ENCODE measurements around the gene SOHLH1.

Gene SOHLH1

DNA sequence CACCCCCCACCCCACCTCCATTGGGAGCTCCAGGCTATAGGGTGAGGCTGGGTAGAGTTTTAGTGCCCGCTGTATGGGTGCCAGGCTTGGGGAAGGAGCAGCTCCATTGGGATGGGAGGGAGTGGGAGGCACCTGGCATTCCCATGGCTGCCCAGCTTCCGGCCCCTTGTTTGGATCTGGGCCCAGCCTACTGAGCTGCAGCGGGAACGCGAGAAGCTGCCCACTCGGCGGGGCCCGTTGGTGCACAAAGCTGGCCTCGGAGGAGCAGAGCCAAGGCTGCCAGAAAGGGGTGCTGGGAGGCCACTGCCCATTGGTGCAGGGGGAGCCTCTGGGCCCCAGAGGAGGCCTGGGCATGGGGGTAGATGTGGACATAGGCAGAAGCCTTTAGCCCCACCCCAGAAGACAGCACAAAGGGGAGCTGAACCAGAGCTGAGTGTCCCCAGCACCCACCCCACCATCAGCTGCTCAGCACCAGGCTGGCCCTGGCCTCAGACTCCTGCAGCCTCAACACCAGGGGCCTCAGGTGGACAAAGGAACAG is 31.7 kb downstream of the SOHLH1 start:
- no peak for TF ChIP-seq FOXM1 (IDR thresholded peaks at IDR 0.05; ENCODE audit: borderline replicate concordance, low read depth)
- TF ChIP-seq ZBTB7A (IDR thresholded peaks at IDR 0.05; ENCODE audit: low read depth), result no peak

DNA sequence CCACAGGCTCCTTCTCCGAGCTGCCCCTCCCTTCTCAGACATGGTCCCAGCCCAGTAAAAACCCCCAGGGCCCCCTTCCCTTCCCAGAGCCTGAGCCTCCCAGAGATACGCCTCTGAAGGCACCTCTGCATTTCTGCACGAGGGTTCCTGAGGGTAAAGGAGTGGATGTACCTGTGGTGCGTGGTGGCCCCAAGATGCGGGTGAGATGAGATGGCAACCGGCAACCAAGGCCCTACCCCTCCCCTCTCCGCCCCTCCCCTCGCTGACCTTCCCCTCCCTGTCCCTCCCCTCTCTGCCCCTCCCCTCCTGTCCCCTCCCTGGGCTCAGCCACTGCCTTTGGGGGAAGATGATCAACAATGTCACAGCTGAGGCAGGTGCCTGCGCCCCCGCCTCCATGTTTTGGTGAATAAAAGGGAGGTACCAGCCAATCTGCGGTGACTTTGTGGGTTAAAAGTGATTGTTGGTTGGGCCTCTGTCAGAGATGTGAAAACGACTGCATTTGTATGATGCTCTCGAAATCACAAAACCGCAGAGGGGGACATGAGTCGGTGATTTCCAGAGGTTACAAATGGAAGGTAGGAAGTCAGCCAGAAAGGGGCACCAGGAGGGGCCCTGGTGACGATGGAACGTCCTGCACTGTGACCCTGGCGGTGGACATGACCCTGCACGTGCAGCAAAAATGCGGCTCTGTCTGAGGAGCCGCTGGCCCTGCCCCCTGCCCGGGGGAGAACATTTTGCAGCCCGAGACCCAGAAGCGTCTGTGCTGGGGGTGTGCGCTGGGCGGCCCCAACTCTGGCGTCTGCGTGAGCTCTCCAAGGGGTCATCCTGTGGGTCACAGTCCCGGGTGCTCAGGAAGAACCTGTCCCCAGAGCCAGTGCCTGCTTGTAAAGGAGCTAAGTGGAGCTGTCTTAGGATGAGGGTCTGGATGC is 32.5 kb downstream of the SOHLH1 start:
- TF ChIP-seq, protein P1, sequence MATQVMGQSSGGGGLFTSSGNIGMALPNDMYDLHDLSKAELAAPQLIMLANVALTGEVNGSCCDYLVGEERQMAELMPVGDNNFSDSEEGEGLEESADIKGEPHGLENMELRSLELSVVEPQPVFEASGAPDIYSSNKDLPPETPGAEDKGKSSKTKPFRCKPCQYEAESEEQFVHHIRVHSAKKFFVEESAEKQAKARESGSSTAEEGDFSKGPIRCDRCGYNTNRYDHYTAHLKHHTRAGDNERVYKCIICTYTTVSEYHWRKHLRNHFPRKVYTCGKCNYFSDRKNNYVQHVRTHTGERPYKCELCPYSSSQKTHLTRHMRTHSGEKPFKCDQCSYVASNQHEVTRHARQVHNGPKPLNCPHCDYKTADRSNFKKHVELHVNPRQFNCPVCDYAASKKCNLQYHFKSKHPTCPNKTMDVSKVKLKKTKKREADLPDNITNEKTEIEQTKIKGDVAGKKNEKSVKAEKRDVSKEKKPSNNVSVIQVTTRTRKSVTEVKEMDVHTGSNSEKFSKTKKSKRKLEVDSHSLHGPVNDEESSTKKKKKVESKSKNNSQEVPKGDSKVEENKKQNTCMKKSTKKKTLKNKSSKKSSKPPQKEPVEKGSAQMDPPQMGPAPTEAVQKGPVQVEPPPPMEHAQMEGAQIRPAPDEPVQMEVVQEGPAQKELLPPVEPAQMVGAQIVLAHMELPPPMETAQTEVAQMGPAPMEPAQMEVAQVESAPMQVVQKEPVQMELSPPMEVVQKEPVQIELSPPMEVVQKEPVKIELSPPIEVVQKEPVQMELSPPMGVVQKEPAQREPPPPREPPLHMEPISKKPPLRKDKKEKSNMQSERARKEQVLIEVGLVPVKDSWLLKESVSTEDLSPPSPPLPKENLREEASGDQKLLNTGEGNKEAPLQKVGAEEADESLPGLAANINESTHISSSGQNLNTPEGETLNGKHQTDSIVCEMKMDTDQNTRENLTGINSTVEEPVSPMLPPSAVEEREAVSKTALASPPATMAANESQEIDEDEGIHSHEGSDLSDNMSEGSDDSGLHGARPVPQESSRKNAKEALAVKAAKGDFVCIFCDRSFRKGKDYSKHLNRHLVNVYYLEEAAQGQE (IDR thresholded peaks at IDR 0.05; ENCODE audit: low read depth), result no peak
- no peak for TF ChIP-seq EP300 (IDR thresholded peaks at IDR 0.05; ENCODE audit: borderline replicate concordance)
- TF ChIP-seq FOXM1 (IDR thresholded peaks at IDR 0.05; ENCODE audit: borderline replicate concordance, low read depth), result no peak
- TF ChIP-seq CEBPB (IDR thresholded peaks at IDR 0.05), result no peak
- no peak for TF ChIP-seq NFIC (IDR thresholded peaks at IDR 0.05)
- no peak for TF ChIP-seq TEAD4 (IDR thresholded peaks at IDR 0.05)
- no peak for TF ChIP-seq CREB1 (IDR thresholded peaks at IDR 0.05; ENCODE audit: low read depth)
- TF ChIP-seq MAX (IDR thresholded peaks at IDR 0.05), result no peak
- no peak for TF ChIP-seq TAF1 (IDR thresholded peaks at IDR 0.05; ENCODE audit: low read depth)
- TF ChIP-seq, protein P2, sequence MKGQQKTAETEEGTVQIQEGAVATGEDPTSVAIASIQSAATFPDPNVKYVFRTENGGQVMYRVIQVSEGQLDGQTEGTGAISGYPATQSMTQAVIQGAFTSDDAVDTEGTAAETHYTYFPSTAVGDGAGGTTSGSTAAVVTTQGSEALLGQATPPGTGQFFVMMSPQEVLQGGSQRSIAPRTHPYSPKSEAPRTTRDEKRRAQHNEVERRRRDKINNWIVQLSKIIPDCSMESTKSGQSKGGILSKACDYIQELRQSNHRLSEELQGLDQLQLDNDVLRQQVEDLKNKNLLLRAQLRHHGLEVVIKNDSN (IDR thresholded peaks at IDR 0.05), result no peak
- TF ChIP-seq RAD21 (IDR thresholded peaks at IDR 0.05; ENCODE audit: low read depth), result no peak
- no peak for TF ChIP-seq EGR1 (IDR thresholded peaks at IDR 0.05)

- no peak for TF ChIP-seq CEBPB (IDR thresholded peaks at IDR 0.05)
Observed at GRCh38 chr9:135665795-135666189, 33.5 kb downstream of the SOHLH1 start.

- TF ChIP-seq CREB1 (IDR thresholded peaks at IDR 0.05; ENCODE audit: low read depth), result no peak
- TF ChIP-seq, protein P1 (IDR thresholded peaks at IDR 0.05; ENCODE audit: low read depth), result no peak
- no peak for TF ChIP-seq ZBTB7A (IDR thresholded peaks at IDR 0.05; ENCODE audit: low read depth)
- TF ChIP-seq CEBPB (IDR thresholded peaks at IDR 0.05), result no peak
- TF ChIP-seq, protein P2 (IDR thresholded peaks at IDR 0.05), result no peak
- no peak for TF ChIP-seq RAD21 (IDR thresholded peaks at IDR 0.05; ENCODE audit: low read depth)
- no peak for TF ChIP-seq TEAD4 (IDR thresholded peaks at IDR 0.05)
- TF ChIP-seq EGR1 (IDR thresholded peaks at IDR 0.05), result no peak
- no peak for TF ChIP-seq TAF1 (IDR thresholded peaks at IDR 0.05; ENCODE audit: low read depth)
- no peak for TF ChIP-seq FOXM1 (IDR thresholded peaks at IDR 0.05; ENCODE audit: borderline replicate concordance, low read depth)
- no peak for TF ChIP-seq EP300 (IDR thresholded peaks at IDR 0.05; ENCODE audit: borderline replicate concordance)
- no peak for TF ChIP-seq YY1 (IDR thresholded peaks at IDR 0.05; ENCODE audit: low read depth)
- no peak for TF ChIP-seq TCF12 (IDR thresholded peaks at IDR 0.05; ENCODE audit: low read depth)
Observed at GRCh38 chr9:135664801-135665794, 34.2 kb downstream of the SOHLH1 start.

- TF ChIP-seq EP300 (IDR thresholded peaks at IDR 0.05; ENCODE audit: borderline replicate concordance), result no peak
- no peak for TF ChIP-seq RAD21 (IDR thresholded peaks at IDR 0.05; ENCODE audit: low read depth)
- no peak for TF ChIP-seq MAX (IDR thresholded peaks at IDR 0.05)
- no peak for TF ChIP-seq TAF1 (IDR thresholded peaks at IDR 0.05; ENCODE audit: low read depth)
- no peak for TF ChIP-seq TEAD4 (IDR thresholded peaks at IDR 0.05)
- TF ChIP-seq NFIC (IDR thresholded peaks at IDR 0.05), result no peak
- no peak for TF ChIP-seq CREB1 (IDR thresholded peaks at IDR 0.05; ENCODE audit: low read depth)
- TF ChIP-seq TCF12 (IDR thresholded peaks at IDR 0.05; ENCODE audit: low read depth), result no peak
- TF ChIP-seq YY1 (IDR thresholded peaks at IDR 0.05; ENCODE audit: low read depth), result no peak
- no peak for TF ChIP-seq CEBPB (IDR thresholded peaks at IDR 0.05)
Observed at GRCh38 chr9:135664266-135664665, 35.0 kb downstream of the SOHLH1 start.
